AG04450 (cell line): ENCODE results near the gene KANSL3. TPM values are rescaled to one million over a fixed set of nuclear protein-coding genes. Genes with fewer than 3 reads are reported as not detected.

ENCODE experiments used
- CTCF ChIA-PET: fragments of 300-600, 350-600 bp; formaldehyde crosslinking; extraction: SDS; loops from one replicate; lab custom pipeline; 2022; ENCODE audit warnings: antibody characterized with exemption, inconsistent platforms; lab: Charles Lee
- POLR2A ChIA-PET: fragments of 350-600 bp; formaldehyde crosslinking; extraction: SDS; loops from one replicate; lab custom pipeline; 2021; ENCODE audit warnings: antibody characterized with exemption, inconsistent platforms; lab: Yijun Ruan, JAX
- DNase-seq: peaks from one replicate; pipeline ENCODE4 v3.0.0-alpha.2; 2011; ENCODE audit warnings: low read depth, low spot score
- H3K27ac ChIP-seq: one replicate; pipeline ENCODE4 v1.5.1; 2012; ENCODE audit warnings: low read depth, low read length, control low read depth
- H3K27me3 ChIP-seq: one replicate; pipeline ENCODE4 v1.6.0; 2012; ENCODE audit warnings: low read length; ENCODE audit not compliant: control insufficient read depth, insufficient read depth
- H3K4me3 ChIP-seq: 2 replicates; pipeline ENCODE4 v1.5.1; 2011; ENCODE audit warnings: mild to moderate bottlenecking, low read depth, low read length, control low read depth
- H3K9me3 ChIP-seq: 2 replicates; pipeline ENCODE4 v1.5.1; 2012; ENCODE audit warnings: low read length; ENCODE audit not compliant: control insufficient read depth, insufficient read depth
- CTCF ChIP-seq: IDR thresholded peaks from 2 replicates; pipeline ENCODE4 v1.5.1; 2011; ENCODE audit warnings: low read depth, low read length, control low read depth, inconsistent platforms
- polyA plus RNA-seq: library from polyadenylated mRNA; depleted of rRNA; stranded (reverse); fragments of >200 nt; gene quantifications from 2 replicates; pipeline ENCODE4 v1.2.3, GENCODE V29; 2011

KANSL3 gene
- polyA plus RNA-seq, 1 experiment = 17.1 TPM

- Histone ChIP-seq H3K27ac (no peak overlapping the region), H3K27me3 (peaks cover 22% of the 10 kb centered on the region), H3K9me3 (no peaks in the 10 kb centered on the region), H3K4me3 (no peak overlapping the region)
- TF ChIP-seq CTCF = no peak
- CTCF ChIA-PET = no interaction called here
- POLR2A ChIA-PET = no interaction called here
- DNase-seq = no peak
Observed at GRCh38 chr2:96683972-96684820, 46.1 kb upstream of the KANSL3 start.

GRCh38 chr2:96683307-96683706 lies 45.2 kb upstream of the KANSL3 start:
- Histone ChIP-seq H3K27me3 (peaks cover 22% of the 10 kb centered on the region), H3K9me3 (no peaks in the 10 kb centered on the region), H3K27ac (no peak overlapping the region), H3K4me3 (no peak overlapping the region)
- TF ChIP-seq CTCF = no peak
- no peak for DNase-seq
- ChIA-PET CTCF (no interaction called here), POLR2A (no interaction called here)

- H3K9me3 ChIP-seq = no peaks in the 10 kb centered on the region
- no peak overlapping the region for H3K27ac ChIP-seq
- no peak for DNase-seq
- POLR2A ChIA-PET = no interaction called here
- no peak overlapping the region for H3K4me3 ChIP-seq
- CTCF ChIA-PET = no interaction called here
- TF ChIP-seq CTCF = no peak
- peaks cover 22% of the 10 kb centered on the region for H3K27me3 ChIP-seq
Observed at GRCh38 chr2:96681540-96681939, 43.4 kb upstream of the KANSL3 start.

- CTCF ChIA-PET = no interaction called here
- Histone ChIP-seq H3K27me3 (peaks cover 22% of the 10 kb centered on the region), H3K9me3 (no peaks in the 10 kb centered on the region), H3K27ac (no peak overlapping the region), H3K4me3 (no peak overlapping the region)
- no peak for TF ChIP-seq CTCF
- POLR2A ChIA-PET = no interaction called here
- DNase-seq = no peak
Observed at GRCh38 chr2:96680561-96681141, 42.5 kb upstream of the KANSL3 start.

GRCh38 chr2:96679848-96680247 lies 41.7 kb upstream of the KANSL3 start:
- CTCF ChIA-PET = no interaction called here
- no peak overlapping the region for H3K27ac ChIP-seq
- DNase-seq = no peak
- H3K27me3 ChIP-seq = peaks cover 22% of the 10 kb centered on the region
- no peaks in the 10 kb centered on the region for H3K9me3 ChIP-seq
- H3K4me3 ChIP-seq = no peak overlapping the region
- POLR2A ChIA-PET = no interaction called here
- TF ChIP-seq CTCF = no peak
